ENCODE measurements around the gene TRIM61.
A peak's percentile ranks its signal among the peaks of the same experiment; 100 is the strongest.
"Not testable (repeated sequence)": the region's sequence is repeated elsewhere in the genome, so short reads cannot be mapped to it uniquely, and the experiment has no call there.

The TRIM61 gene

GRCh38 chr4:164959896-164960295 lies 17.6 kb downstream of the TRIM61 start:
- H3K4me3 ChIP-seq (ENCODE audit: low read depth, low read length): no peak overlapping the region
- no peak for DNase-seq (ENCODE audit: low read depth)

DNA sequence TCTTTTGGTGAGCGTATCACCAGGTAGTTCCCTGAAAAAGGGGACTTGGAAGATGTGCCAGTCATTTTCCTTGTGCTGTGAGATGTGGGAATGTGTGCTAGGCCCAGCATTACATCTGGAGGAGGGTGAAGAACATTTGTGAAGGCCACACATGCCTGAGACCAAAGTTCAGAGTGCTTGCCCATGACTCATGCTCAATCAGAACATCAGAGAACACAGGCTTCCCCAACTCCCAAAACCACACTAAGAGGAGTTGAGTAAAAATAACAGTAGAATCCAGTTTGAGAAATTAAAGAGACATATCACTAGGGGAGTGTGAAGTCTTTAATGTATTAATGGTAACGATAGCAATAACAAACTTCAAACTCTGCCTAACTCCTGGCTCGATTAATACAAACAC lies 18.0 kb downstream of the TRIM61 start:
- not testable (repeated sequence) for H3K4me3 ChIP-seq (ENCODE audit: low read depth, low read length); DNase-seq (ENCODE audit: low read depth)

- DNase-seq (ENCODE audit: low read depth): no peak
- peak overlapping the region; percentile 66 for H3K4me3 ChIP-seq (ENCODE audit: low read depth, low read length)
Observed at GRCh38 chr4:164956766-164957643, 20.5 kb downstream of the TRIM61 start.

DNA sequence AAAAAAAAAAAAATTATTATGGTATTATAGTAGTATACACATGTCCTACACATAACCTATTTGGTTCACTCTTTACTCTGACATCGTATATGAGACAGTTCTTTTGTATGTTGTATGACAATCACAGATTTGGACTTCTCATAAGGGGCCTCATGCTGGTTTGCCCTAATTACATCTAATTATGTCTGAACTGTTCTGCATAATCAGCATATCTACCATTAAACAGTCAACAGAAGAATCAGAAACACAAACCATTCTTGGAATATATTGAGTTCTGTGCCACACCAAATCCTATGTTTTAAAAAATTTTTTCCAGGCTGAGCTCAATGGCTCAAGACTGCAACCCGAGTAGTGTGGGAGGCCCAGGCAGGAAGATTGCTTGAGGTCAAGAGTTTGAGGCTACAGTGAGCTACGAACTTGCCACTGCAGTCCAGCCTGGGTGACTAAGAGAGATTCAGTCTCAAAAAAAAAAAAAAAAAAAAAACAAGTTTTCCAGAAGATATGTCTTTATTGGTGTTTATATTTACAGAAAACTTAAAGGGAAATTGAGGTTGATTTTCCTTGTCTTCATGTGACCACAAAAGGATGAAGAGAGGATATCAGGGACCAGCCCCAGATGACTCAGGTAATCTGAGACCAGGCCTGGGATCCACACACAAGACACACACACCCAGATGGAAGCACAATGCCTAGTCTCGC lies 22.2 kb downstream of the TRIM61 start:
- no peak for DNase-seq (ENCODE audit: low read depth)
- H3K4me3 ChIP-seq (ENCODE audit: low read depth, low read length): no peak overlapping the region

- no peak for DNase-seq (ENCODE audit: low read depth)
- H3K4me3 ChIP-seq (ENCODE audit: low read depth, low read length): no peak overlapping the region
Observed at GRCh38 chr4:164952551-164952950, 24.9 kb downstream of the TRIM61 start.

GRCh38 chr4:164949448-164950143 lies 27.9 kb downstream of the TRIM61 start:
- H3K4me3 ChIP-seq (ENCODE audit: low read depth, low read length): no peak overlapping the region
- DNase-seq (ENCODE audit: low read depth): no peak

DNA sequence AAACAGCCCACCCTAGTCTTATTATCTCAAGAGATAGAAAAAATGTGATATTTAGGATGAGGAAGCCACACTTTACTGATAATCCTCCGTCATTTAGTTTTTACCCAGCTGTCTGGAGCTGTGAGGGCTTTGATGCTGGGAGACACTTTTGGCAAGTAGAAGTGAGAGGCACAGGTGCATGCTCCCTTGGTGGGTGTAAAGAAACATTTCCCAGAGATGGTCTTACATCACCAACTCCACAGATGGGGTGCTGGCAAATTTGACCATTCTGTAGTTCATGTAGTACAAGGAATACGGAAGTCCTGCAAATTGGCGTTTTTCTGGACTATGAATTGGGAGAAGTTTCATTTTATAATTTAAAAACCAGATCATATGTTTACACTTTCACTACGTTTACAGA lies 28.5 kb downstream of the TRIM61 start:
- no peak for DNase-seq (ENCODE audit: low read depth)
- no peak overlapping the region for H3K4me3 ChIP-seq (ENCODE audit: low read depth, low read length)

DNA sequence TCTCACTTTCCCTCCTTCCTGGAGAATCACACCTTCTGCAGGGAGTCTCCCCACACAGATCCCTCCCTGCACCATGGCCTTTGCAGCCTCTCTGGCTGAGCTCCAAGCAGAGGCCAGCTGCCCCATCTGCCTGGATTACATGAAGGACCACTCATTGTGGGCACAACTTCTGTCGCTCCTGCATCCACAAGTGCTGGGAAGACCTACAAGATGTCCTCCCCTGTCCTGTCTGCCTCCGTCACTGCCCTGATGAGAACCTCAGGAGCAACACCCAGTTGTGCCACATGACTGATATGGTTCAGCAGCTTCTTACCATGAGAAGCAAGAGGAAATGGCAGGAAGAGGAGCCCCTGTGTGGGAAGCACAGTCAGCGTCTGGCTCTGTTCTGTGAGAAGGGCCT lies 29.5 kb downstream of the TRIM61 start:
- H3K4me3 ChIP-seq (ENCODE audit: low read depth, low read length); DNase-seq (ENCODE audit: low read depth): not testable (repeated sequence)

DNA sequence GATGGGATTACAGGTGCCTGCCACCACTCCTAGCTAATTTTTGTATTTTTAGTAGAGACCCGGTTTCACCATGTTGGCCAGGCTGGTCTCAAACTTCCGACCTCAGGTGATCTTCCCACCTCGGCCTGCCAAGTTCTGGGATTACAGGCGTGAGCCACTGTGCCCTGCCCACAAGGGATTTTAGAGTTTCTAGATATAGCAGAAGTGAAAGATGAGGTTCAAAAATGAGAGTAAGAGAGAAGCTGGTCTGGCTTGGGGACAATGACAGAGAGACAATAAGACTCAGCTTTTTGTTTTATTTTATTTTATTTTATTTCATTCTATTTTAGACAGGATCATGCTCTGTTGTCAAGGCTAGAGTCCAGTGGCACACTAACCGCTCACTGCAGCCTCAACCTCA lies 30.6 kb downstream of the TRIM61 start:
- DNase-seq (ENCODE audit: low read depth): no peak
- no peak overlapping the region for H3K4me3 ChIP-seq (ENCODE audit: low read depth, low read length)

- H3K4me3 ChIP-seq (ENCODE audit: low read depth, low read length): no peak overlapping the region
- DNase-seq (ENCODE audit: low read depth): no peak
Observed at GRCh38 chr4:164945146-164945545, 32.3 kb downstream of the TRIM61 start.

DNA sequence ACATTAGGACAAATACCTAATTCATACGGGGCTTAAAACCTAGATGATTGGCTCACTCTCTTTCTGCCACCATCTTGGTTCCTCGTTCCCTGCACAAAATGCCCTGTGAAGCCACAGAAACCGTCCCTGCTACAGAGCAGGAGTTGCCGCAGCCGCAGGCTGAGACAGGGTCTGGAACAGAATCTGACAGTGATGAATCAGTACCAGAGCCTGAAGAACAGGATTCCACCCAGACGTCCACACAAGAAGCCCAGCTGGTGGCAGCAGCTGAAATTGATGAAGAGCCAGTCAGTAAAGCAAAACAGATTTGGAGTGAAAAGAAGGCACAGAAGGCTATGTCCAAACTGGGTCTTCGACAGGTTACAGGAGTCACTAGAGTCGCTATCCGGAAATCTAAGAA lies 34.3 kb downstream of the TRIM61 start:
- DNase-seq (ENCODE audit: low read depth): no peak
- no peak overlapping the region for H3K4me3 ChIP-seq (ENCODE audit: low read depth, low read length)

DNA sequence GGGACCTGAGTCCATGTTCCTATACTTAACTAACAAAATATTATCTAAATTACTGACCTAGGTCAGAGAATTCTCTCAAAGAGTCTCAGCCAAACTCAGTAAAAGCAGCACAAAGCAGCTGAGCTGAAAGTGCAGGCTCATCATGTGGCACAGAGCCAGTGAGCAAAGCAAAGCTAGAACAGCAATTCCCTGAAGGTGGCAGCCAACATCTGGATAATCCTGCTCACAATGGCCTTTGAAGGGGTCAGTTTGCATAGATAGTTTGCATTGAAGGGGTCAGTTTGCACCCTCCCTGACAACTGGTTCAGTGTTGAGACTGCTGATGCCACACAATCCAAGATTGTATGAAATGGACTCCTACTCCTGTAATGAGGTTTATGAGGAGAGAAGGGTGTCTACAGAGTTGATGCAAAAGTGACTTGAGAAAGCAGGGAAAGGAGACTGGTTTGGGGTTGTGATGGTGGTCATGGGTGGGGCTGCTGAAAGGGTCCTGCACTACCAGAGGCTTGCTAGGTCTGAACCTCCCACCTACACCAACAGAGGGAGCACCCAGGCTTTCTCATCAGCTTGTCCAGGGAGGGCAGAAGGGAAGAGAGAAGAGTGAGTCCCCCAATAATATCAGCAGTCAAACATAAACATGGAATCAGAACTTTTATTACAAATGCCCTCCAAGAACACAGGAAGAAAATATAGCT lies 39.7 kb downstream of the TRIM61 start:
- DNase-seq (ENCODE audit: low read depth): peak; percentile 20
- H3K4me3 ChIP-seq (ENCODE audit: low read depth, low read length): no peak overlapping the region

DNA sequence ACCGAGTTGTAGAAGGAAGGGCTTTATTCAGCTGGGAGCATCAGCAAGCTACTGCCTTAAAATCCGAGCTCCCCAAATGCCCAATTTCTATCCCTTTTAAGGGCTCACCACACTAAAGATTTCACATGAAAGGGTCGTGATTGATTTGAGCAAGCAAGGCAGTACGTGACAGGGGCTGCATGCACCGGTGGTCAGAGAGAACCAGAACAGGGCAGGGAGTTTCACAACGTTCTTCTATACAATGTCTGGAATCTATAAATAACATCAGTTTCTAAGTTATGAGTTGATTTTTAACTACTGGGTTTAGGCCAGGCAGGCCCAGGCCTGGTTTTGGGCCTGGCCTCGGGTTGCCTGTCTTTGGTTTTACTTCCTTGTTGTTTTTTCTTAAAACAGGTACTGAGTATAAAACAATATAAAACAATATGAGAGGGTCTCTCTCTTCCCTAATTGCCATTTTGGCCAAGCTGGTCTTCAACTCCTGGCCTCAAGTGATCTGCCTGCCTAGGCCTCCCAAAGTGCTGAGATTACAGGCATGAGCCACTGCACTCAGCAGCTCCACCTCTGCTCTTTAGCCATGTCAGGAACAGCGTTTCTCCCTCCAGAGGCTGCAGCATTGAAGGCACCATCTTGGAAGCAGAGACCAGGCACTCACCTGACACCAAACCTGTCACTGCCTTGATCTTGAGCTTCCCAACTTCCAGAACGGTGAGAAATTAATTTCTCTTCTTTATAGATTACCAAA lies 41.4 kb downstream of the TRIM61 start:
- not testable (repeated sequence) for H3K4me3 ChIP-seq (ENCODE audit: low read depth, low read length); DNase-seq (ENCODE audit: low read depth)

GRCh38 chr4:164935363-164935762 lies 42.1 kb downstream of the TRIM61 start:
- no peak overlapping the region for H3K4me3 ChIP-seq (ENCODE audit: low read depth, low read length)
- DNase-seq (ENCODE audit: low read depth): no peak

GRCh38 chr4:164933244-164933643 lies 44.2 kb downstream of the TRIM61 start:
- no peak overlapping the region for H3K4me3 ChIP-seq (ENCODE audit: low read depth, low read length)
- no peak for DNase-seq (ENCODE audit: low read depth)

GRCh38 chr4:164931551-164932324 lies 45.7 kb downstream of the TRIM61 start:
- no peak for DNase-seq (ENCODE audit: low read depth)
- H3K4me3 ChIP-seq (ENCODE audit: low read depth, low read length): no peak overlapping the region

DNA sequence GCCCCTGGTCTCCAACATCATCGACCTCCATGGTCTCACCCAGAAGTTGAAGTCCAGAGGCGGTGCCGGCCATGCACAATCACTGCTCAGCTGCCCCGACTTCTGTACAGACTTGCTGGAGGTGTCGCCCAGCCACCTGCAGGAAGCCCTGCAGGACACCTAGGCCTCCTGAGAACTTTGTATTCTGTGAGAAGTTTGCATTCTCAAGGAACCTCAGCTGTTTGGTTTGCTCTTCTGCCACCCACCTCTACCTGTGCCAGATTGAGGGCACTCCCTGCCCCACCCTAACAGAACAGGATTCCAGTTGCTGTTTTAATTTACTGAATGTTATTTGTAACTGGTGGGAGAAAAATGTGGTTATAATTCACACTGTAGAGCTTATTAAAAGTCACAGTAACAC lies 46.8 kb downstream of the TRIM61 start:
- DNase-seq (ENCODE audit: low read depth): no peak

GRCh38 chr4:164927101-164927500 lies 50.4 kb downstream of the TRIM61 start:
- not testable (repeated sequence) for DNase-seq (ENCODE audit: low read depth); H3K4me3 ChIP-seq (ENCODE audit: low read depth, low read length)

More for the DNA sequence above, 46.8 kb downstream of the TRIM61 start:
- H3K4me3 ChIP-seq (ENCODE audit: low read depth, low read length): no peak overlapping the region
